ENCODE measurements around the gene HP. TPM values are rescaled to one million over a fixed set of nuclear protein-coding genes. Genes with fewer than 3 reads are reported as not detected.

The HP gene
- total and polyA plus RNA-seq, 10 of the 15 experiments (the other 5 are each of a cell fraction or from before 2014, with no cell fraction given) = 10.8 TPM; not detected in 9

DNA sequence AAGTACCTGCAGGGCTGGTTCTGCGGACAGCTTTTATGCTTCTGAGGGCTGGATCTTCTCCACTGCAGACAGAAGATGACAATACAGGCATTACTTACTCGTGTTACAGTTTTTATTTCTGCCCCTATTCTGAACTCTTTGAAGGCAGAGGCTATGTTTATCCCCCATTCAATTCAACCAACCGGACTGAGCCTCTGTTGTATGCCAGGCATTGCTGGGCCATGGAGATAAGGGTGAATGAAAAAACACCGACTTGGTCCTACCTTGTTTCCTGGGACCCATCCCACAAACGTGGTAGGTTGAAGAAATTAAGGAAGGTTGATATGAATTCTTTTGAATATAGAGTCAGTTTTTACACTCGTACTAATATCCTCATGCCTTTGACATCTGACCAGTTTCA is 10.0 kb upstream of the HP start:
- ChIA-PET POLR2A (no interaction called here), SMC1A (ENCODE audit: uncharacterized antibody, unreplicated experiment) (no interaction called here), CTCF (interaction anchor here (1.5 kb wide), 1 partner anchor 81 kb away, joined by 4 read pairs; no protein-coding TSS in a partner anchor), RAD21 (ENCODE audit: unreplicated experiment) (no interaction called here)
- H3K36me3 ChIP-seq (ENCODE audit: control insufficient read depth in 2 of 2, insufficient read depth in 2 of 2, low read length in 1 of 2) = no peaks in the 10 kb centered on the region
- no peak for ATAC-seq
- H3K4me3 ChIP-seq = no peak overlapping the region
- H3K27me3 ChIP-seq (replicated peaks in 1 of 2; ENCODE audit: control insufficient read depth in 2 of 2, insufficient read depth in 2 of 2, low read length in 1 of 2) = no peaks in the 10 kb centered on the region
- no peak overlapping the region for H3K4me2 ChIP-seq (ENCODE audit: control insufficient read depth, insufficient read depth)
- 35% methylated on average over 6 of the region's 6 CpGs for WGBS (ENCODE audit: insufficient coverage, insufficient replicate concordance, low lambda C conversion rate, missing lambda C conversion rate)
- no peak overlapping the region for H3K27ac ChIP-seq (ENCODE audit: control insufficient read depth, insufficient read depth)
- no peak for DNase-seq (ENCODE audit: low read depth, low spot score)
- no peaks in the 10 kb centered on the region for H3K79me2 ChIP-seq (ENCODE audit: control insufficient read depth, insufficient read depth, low read length)
- no peak overlapping the region for H3K9ac ChIP-seq (ENCODE audit: control insufficient read depth, insufficient read depth, low read length)
- no peak overlapping the region for H2AFZ ChIP-seq (ENCODE audit: control insufficient read depth, low read depth, low read length)
- FAIRE-seq = no peak
- H3K9me3 ChIP-seq (replicated peaks; ENCODE audit: control insufficient read depth, insufficient read depth, low read length) = no peaks in the 10 kb centered on the region
- no peaks in the 10 kb centered on the region for H3K4me1 ChIP-seq (ENCODE audit: control insufficient read depth, insufficient read depth, low read length)
- BruUV-seq (replicated peaks) = no TSS peak
- TF ChIP-seq HDAC6 (IDR thresholded peaks at IDR 0.05; ENCODE audit: unreplicated experiment) (no peak), KLF5 (IDR thresholded peaks at IDR 0.05; ENCODE audit: partially characterized antibody) (no peak), TCF3 (IDR thresholded peaks at IDR 0.05; ENCODE audit: borderline replicate concordance, insufficient read depth, low read depth, low read length) (no peak), ZSCAN29 (IDR thresholded peaks at IDR 0.05) (no peak), SREBF1 (IDR thresholded peaks at IDR 0.05; ENCODE audit: low read length) (no peak), MTA3 (IDR thresholded peaks at IDR 0.05; ENCODE audit: borderline replicate concordance, low read length) (no peak), SIX5 (IDR thresholded peaks at IDR 0.05; ENCODE audit: low read depth, low read length, severe bottlenecking) (no peak), RBBP5 (conservative IDR thresholded peaks at IDR 0.05) (no peak), CBX5 (IDR thresholded peaks at IDR 0.05; ENCODE audit: low read depth) (no peak), RB1 (IDR thresholded peaks at IDR 0.05; ENCODE audit: borderline replicate concordance) (no peak), POLR2AphosphoS5 (IDR thresholded peaks at IDR 0.05; ENCODE audit: low read length) (no peak)
- in situ Hi-C loops (cut with MboI) (no loop called here), intact Hi-C loops (cut with micrococcal nuclease; ENCODE audit: unreplicated experiment) (no loop called here)
- no peaks in the 10 kb centered on the region for H4K20me1 ChIP-seq (ENCODE audit: control insufficient read depth, insufficient read depth)

Measured in GM12878 (cell line).